Uterus (tissue), 4 donors: ENCODE measurements around the gene PPP2R2C. TPM values are rescaled to one million over a fixed set of nuclear protein-coding genes. Genes with fewer than 3 reads are reported as not detected.

Experiments
- DNase-seq, 2 donors: peaks; one replicate each; pipeline ENCODE4 v3.0.0-alpha.2; 2019 to 2020
- H3K27ac ChIP-seq, 2 donors: fragments of 200-600 bp; sonication (generic); 1 replicate in 1 of 2; 2 replicates in 1 of 2; pipeline ENCODE4 v1.5.1; 2016 to 2018
- H3K27me3 ChIP-seq, 2 donors: fragments of 200-600 bp; sonication (generic); one replicate each; pipeline ENCODE4 v1.5.1; 2018 to 2019; ENCODE audit warnings: control low read depth in 1 of 2
- H3K36me3 ChIP-seq, 2 donors: fragments of 200-600 bp; sonication (generic); one replicate each; pipeline ENCODE4 v1.5.1; 2019; ENCODE audit warnings: control low read depth in 1 of 2
- H3K4me1 ChIP-seq, 2 donors: fragments of 200-600 bp; sonication (generic); one replicate each; pipeline ENCODE4 v1.5.1; 2018 to 2019; ENCODE audit warnings: control low read depth in 1 of 2
- H3K4me3 ChIP-seq, 2 donors: fragments of 200-600 bp; sonication (generic); 1 replicate in 1 of 2; 2 replicates in 1 of 2; pipeline ENCODE4 v1.5.1; 2018 to 2019; ENCODE audit warnings: mild to moderate bottlenecking in 1 of 2
- H3K9me3 ChIP-seq, 2 donors: fragments of 200-600 bp; sonication (generic); one replicate each; pipeline ENCODE4 v1.5.1; 2019; ENCODE audit warnings: control low read depth in 1 of 2
- POLR2A ChIP-seq, 2 donors: fragments of 450-650 bp; IDR thresholded peaks; one replicate each; pipeline ENCODE4 v1.6.1; 2016; ENCODE audit warnings: antibody characterized with exemption in 2 of 2, mild to moderate bottlenecking in 1 of 2, moderate library complexity in 1 of 2
- intact Hi-C: fragments of 100-400 bp; cut with DNase I; formaldehyde crosslinking; loops from one replicate; pipeline ENCODE4 v1.15.1; 2023; ENCODE audit warnings: low total_unique reads
- total RNA-seq, 4 donors: library from RNA; depleted of rRNA in 3 of 4; stranded (reverse); fragments of >200 nt in 3 of 4; gene quantifications; one replicate each; pipeline versions ENCODE4 v1.1.0 to v1.2.4, GENCODE V29; 2014 to 2023
- TF ChIP-seq, protein P1 (sequence below), 4 experiments: fragments of 200-600 bp in 2 of 4; fragments of 450-650 bp in 2 of 4; sonication (generic) in 2 of 4; IDR thresholded peaks; one replicate each; pipeline ENCODE4 v1.5.1; 2016 to 2019; ENCODE audit warnings: antibody characterized with exemption in 4 of 4, mild to moderate bottlenecking in 2 of 4, moderate library complexity in 1 of 4
- donor health status: DM: yes; HTN: yes; CAD: no.

Gene PPP2R2C
- total RNA-seq, 4 donors from 2014 or later, result 2.9 to 49.1 (median 27.3) TPM

DNA sequence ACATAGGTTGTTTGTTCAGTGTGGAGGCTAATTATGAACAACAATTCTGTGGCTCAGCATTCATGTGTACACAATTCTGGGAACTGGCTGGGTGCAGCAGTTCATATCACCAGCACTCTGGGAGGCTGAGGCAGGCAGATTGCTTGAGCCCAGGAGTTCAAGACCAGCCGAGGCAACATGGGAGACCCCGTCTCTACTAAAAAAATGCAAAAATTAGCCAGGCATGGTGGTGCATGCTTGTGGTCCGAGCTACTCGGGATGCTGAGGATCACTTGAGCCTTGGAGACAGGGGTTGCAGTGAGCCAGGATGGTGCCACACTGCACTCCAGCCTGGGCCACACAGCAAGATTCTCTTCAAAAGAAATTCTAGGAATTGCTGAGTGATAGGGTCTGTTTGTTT lies 4.5 kb upstream of the PPP2R2C start:
- TF ChIP-seq, protein P1, sequence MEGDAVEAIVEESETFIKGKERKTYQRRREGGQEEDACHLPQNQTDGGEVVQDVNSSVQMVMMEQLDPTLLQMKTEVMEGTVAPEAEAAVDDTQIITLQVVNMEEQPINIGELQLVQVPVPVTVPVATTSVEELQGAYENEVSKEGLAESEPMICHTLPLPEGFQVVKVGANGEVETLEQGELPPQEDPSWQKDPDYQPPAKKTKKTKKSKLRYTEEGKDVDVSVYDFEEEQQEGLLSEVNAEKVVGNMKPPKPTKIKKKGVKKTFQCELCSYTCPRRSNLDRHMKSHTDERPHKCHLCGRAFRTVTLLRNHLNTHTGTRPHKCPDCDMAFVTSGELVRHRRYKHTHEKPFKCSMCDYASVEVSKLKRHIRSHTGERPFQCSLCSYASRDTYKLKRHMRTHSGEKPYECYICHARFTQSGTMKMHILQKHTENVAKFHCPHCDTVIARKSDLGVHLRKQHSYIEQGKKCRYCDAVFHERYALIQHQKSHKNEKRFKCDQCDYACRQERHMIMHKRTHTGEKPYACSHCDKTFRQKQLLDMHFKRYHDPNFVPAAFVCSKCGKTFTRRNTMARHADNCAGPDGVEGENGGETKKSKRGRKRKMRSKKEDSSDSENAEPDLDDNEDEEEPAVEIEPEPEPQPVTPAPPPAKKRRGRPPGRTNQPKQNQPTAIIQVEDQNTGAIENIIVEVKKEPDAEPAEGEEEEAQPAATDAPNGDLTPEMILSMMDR (IDR thresholded peaks at IDR 0.05), result no peak
- TF ChIP-seq POLR2A (IDR thresholded peaks at IDR 0.05), result no peak
- intact Hi-C loops, result no loop called here
- Histone ChIP-seq H3K36me3 (no peaks in the 10 kb centered on the region), H3K27me3 (no peaks in the 10 kb centered on the region), H3K27ac (no peak overlapping the region), H3K4me1 (no peaks in the 10 kb centered on the region), H3K4me3 (no peak overlapping the region), H3K9me3 (no peaks in the 10 kb centered on the region)
- DNase-seq, result no peak

DNA sequence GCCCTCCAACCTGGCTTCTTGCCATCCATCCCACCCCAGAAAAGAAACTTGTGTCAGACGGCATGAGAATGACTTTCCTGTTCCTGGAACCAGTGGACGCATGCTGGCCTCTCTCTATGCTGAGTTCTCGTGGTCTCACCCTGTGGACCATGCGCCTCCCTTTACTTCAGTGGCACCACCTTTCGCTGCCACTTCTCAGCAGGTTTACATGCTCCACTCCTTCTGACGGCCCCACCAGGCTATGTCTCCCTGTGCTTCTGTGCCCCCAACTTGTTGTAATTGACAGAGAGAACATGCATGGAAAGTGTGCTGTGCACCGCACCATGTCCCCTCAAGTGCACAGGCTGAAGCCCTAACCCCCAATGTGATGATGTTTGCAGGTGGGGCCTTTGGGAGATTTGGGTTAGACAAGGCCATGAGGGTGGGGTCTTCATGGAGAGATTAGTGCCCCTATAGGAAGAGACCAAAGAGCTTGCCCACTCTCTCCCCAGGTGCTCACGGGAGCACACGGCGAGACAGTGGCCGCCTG lies 3.1 kb upstream of the PPP2R2C start:
- Histone ChIP-seq H3K4me1 (no peaks in the 10 kb centered on the region), H3K27me3 (no peaks in the 10 kb centered on the region), H3K4me3 (no peak overlapping the region), H3K27ac (no peak overlapping the region), H3K36me3 (no peaks in the 10 kb centered on the region), H3K9me3 (no peaks in the 10 kb centered on the region)
- no peak for TF ChIP-seq POLR2A (IDR thresholded peaks at IDR 0.05)
- TF ChIP-seq, protein P1 (IDR thresholded peaks at IDR 0.05), result no peak
- intact Hi-C loops, result no loop called here
- DNase-seq, result no peak

DNA sequence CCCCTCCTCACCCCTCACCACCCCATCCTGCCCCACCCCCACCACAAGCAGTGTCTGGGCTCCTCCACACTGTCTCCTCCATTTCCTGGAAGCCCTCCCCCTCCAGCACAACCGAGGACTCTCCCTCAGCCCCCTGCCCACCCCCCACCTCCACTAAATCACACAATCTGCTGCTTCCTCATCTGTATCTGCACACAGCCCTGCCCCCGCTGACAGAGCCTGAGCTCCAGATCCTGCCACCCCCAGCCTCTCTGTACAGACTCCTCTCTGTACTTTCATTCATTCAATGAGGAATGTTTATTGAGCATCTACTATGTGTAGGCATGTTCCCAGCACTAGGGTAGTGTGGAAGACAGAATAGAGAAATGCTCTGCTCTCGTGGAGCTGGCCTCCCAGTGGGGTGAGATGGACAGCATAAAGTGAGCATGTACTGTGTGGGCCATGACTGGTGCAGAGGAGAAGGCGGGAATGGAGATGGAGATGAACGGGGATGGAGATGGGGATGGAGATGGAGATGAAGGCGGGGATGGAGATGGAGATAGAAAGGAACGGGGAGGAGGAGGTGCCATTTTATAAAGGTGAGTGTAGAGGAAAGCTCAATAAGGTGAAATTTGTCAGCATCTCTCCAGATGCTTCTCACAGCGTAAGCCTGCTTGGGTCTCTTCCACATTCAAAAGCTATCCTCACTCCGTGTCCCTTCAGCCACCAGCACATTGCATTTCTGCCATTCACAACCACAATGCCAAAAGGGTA lies 2.5 kb upstream of the PPP2R2C start:
- Histone ChIP-seq H3K27me3 (no peaks in the 10 kb centered on the region), H3K4me3 (no peak overlapping the region), H3K9me3 (no peaks in the 10 kb centered on the region), H3K27ac (no peak overlapping the region), H3K4me1 (no peaks in the 10 kb centered on the region), H3K36me3 (no peaks in the 10 kb centered on the region)
- intact Hi-C loops, result no loop called here
- TF ChIP-seq, protein P1 (IDR thresholded peaks at IDR 0.05), result no peak
- no peak for TF ChIP-seq POLR2A (IDR thresholded peaks at IDR 0.05)
- DNase-seq, result no peak

DNA sequence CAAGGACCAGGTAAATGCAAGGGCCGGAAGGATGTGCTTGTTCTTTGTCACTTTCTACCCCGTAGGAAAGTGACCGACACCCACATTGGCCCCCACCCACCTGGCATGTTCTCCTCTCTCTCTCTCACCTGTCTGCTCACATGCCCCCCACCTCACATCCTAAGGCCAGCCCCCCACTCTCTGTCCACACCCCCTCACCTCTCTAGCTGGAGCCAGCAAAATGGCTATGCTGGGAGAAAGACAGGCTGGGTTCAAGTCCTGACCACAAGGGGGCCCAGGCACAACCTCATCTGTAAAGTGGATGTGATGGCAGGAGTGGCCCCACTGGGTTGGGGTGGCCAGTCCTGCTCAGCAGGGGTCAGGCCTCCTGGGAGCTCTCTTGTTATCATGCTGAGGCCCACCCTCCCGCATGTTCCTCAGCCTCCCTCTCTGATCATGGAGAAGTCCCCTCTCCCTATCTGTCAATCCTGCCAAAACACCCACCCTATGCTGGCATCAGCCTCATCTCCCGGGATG lies 1.7 kb upstream of the PPP2R2C start:
- no peaks in the 10 kb centered on the region for H3K27me3 ChIP-seq
- H3K9me3 ChIP-seq, result no peaks in the 10 kb centered on the region
- TF ChIP-seq, protein P1 (IDR thresholded peaks at IDR 0.05), result peak in 1 of 4 experiments; percentile 4
- no peak for TF ChIP-seq POLR2A (IDR thresholded peaks at IDR 0.05)
- H3K27ac ChIP-seq, result no peak overlapping the region
- H3K4me3 ChIP-seq, result no peak overlapping the region
- no peaks in the 10 kb centered on the region for H3K36me3 ChIP-seq
- DNase-seq, result no peak
- intact Hi-C loops, result no loop called here
- H3K4me1 ChIP-seq, result no peaks in the 10 kb centered on the region

DNA sequence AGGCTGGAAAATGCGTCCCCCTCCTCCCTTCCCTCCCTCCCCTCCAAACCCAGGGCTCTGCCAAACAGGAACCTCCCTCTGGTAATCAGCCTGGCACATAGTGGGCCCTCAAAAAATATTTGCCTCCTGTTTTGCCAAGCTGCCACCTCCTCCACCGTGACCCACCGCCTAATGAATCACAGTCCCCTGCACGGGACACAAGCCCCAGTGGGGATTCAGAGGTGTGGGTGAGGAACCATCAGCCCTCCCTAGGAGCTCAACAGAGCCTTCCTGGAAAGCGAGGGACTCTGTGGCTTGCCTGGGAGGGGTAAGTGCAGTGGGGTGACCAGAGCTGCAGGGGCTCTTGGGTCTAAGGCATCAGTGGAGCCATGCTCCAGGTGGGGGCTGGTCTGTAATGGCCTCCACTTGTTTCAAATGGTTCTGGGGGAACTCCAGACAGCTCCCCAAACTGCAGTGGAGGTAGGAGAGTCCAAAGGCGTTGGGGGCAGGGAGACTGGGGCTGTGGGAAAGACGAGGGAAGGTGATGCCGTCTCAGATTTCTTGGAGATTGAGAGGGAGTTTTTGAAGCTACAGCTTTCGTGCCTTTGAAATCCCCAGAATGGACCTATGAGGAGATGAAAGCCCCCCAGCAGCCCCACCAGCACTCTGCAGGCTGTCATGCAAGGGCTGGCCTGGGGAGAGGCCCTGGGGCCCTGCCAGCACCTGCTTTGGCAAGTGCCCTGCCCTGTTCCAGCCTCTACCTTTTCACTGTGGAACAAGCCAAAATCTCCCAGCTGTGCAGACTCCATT lies 1.0 kb upstream of the PPP2R2C start:
- Histone ChIP-seq H3K9me3 (no peaks in the 10 kb centered on the region), H3K27ac (no peak overlapping the region), H3K36me3 (no peaks in the 10 kb centered on the region), H3K4me1 (no peaks in the 10 kb centered on the region), H3K4me3 (no peak overlapping the region), H3K27me3 (no peaks in the 10 kb centered on the region)
- TF ChIP-seq, protein P1 (IDR thresholded peaks at IDR 0.05), result no peak
- TF ChIP-seq POLR2A (IDR thresholded peaks at IDR 0.05), result no peak
- intact Hi-C loops, result no loop called here
- no peak for DNase-seq
